T-helper 9 cell (primary cell): Measurements from ENCODE around the gene MPPED1.

Source experiments
- DNase-seq: peaks from one replicate; pipeline ENCODE4 v3.0.0-alpha.2; 2020

The MPPED1 gene

GRCh38 chr22:43412808-43413795 is 1.3 kb downstream of the MPPED1 start:
- DNase-seq: no peak

- DNase-seq: no peak
Measured at GRCh38 chr22:43413826-43414225, 2.0 kb downstream of the MPPED1 start.

GRCh38 chr22:43415681-43416080 is 3.9 kb downstream of the MPPED1 start:
- DNase-seq: no peak

- no peak for DNase-seq
Measured at GRCh38 chr22:43417555-43417954, 5.7 kb downstream of the MPPED1 start.

GRCh38 chr22:43418079-43418825 is 6.4 kb downstream of the MPPED1 start:
- DNase-seq: no peak

DNA sequence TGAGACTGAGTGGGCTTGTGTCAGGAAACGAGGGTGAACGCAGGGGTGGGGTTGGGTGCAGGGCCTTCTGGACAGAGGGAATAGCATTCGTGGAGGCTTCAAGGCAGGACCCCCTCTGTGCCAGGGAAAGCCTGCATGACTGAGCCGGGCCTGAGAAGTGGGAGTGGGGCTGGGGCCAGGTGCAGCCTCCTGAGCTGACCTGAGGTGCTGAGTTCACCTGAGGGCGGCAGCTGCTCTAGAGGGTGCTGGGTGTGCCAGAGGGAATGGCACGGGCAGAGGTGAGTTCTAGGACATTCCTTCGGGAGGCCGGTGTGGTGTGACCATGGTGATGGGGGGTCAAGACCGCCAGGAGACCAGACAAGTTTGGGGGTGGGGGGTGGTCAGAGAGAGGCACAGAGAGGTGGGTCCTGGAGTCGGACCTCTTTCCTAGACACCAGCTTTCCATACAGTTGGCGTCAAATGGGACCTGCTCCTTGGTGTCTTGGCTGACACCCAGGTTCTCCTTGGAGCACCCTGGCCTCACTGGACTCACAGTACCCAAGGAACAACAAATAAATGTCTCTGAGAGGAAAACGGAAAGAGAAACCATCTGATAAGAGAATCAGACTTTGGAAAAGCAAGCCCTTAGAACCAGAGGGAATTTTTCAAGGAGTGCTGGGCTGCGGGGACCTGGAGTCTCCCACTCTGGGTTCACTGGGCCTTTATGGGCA is 7.7 kb downstream of the MPPED1 start:
- no peak for DNase-seq

DNA sequence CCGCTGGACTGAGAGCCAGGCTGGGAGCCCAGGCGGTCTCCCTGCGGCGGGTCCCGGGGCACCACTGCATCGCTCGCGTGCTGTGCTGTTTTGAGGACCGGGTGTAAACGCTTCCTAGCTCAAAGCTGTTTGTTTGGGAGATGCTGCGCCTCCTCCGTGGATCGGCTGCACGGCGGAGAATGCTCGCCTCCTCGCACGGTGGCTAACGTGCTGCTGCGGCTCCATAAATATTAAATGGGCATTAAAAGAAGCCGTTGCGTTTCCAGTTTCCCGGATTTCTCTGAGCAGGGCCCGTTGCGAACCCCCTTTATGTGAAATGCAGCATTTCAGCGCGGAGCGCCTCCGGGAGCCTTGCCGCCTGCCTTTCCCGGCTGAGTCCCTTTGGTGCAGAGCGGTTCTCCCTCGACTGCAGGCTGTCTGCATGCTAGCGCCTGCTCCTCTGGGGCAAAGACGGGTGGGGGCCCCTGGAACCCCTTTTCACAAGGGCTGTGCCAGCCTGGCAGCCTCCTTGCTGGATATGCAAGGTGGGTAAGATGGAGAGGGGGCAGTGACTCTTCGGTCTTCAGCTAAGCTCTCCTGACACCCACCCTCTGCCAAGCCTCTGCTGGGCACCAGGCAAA is 9.3 kb downstream of the MPPED1 start:
- no peak for DNase-seq

- DNase-seq: no peak
Measured at GRCh38 chr22:43421914-43422615, 10.3 kb downstream of the MPPED1 start.

- DNase-seq: no peak
Measured at GRCh38 chr22:43423046-43423445, 11.2 kb downstream of the MPPED1 start.

DNA sequence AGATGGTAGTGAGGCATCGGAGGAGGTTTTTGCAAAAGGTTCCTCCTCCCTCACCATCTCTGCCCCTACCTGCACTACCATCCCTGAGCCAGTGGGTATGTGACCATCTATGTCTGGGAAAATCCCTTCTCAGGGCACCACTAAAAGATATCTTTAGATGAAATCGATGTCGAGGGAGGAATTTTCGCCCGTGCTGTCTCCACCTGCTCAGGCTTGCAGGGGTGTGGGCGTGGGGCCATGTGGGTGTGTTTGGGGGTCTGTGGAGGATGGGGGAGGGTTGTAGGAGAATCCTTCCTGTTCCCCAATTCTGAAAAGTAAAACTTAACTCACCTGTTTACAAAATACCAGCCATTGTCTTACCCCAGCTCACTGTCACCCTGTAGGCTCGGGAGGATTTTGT is 12.4 kb downstream of the MPPED1 start:
- no peak for DNase-seq

DNA sequence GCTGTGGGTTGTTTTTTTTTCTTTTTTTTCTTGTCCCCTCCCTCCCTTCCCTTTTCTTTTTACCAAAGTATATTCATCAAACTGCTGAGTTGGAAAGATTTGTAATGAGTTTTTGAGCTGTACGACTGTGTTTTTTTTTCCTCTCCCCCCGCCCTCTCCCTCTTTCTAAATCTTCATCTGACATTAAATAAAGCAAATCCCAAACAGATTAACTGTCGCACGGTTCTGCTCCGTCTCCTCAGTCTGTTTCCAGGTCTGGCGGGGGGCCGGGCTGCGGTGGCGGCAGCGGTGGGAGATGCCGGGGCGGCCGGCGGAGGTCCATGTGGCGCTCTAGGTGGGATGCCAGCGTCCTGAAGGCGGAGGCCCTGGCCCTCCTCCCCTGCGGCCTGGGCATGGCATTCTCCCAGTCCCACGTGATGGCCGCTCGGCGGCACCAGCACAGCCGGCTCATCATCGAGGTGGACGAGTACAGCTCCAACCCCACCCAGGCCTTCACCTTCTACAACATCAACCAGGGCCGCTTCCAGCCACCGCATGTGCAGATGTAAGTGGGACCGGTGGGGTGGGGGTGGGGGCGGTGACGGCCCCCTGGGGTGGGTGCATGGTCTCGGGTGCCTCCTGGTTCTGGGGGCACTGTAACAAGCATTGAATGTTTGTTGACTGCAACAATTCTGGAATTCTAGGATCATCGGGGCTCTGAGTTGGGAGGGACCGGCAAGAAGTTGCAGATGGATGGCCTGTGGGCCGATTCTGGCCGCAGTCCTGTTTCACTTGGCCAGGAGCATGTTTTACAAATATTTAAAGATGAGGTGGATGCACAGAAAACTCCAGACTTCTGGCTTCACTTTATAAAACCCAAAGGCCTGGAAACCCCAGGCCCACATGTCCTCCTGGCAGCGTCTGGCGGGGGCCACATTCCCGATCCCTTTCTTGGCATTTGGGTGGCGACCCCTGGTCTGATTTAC is 13.1 kb downstream of the MPPED1 start:
- DNase-seq: no peak

- no peak for DNase-seq
Measured at GRCh38 chr22:43425976-43426785, 14.4 kb downstream of the MPPED1 start.

DNA sequence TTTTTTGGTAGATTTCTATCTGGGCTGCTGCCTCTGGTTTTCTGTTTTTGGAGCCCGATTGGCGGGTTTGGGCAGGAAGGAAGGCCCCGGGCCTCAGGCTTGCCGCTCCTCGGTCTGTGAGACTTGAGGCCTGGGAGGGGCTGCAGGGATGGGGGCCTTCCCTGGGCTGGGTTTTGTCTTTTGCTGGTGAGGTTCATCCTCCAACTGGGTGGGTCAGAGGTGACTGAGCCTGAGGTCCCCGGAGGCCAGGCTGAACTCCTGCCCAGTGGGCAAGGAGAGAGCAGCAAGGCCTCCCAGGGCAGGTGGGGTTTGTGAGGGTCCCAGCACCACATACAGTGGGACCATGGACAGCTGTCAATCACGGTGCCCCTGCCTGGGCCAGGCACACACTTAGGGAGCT is 15.0 kb downstream of the MPPED1 start:
- DNase-seq: no peak

GRCh38 chr22:43427296-43428004 is 15.6 kb downstream of the MPPED1 start:
- DNase-seq: no peak

DNA sequence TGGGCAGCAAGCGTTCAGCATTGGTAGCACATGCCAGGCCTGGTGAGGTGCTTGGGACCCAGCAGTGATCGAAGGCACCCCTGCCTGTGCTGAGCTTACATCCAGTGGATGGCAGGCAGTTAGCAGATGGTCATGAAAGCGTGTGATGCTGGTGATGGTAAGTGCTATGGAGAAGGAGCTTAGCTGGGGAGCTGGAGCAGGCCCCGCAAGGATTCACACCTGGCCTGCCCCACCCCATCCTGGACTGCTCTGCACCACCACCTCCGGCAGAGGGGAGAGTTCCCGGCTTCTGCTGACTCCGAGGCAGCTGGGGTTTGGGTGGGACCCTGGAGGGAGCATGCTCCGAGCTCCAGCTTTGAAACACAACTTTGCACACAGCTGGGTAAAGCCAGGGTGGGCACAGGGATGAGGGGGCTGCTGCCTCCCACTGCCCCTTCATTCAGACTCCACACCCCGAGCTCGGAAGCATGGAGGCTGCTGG is 16.2 kb downstream of the MPPED1 start:
- DNase-seq: no peak

GRCh38 chr22:43428521-43428920 is 16.7 kb downstream of the MPPED1 start:
- no peak for DNase-seq

GRCh38 chr22:43429426-43429825 is 17.6 kb downstream of the MPPED1 start:
- no peak for DNase-seq

GRCh38 chr22:43431808-43432554 is 20.2 kb downstream of the MPPED1 start:
- DNase-seq: no peak
